Loucy (cell line): ENCODE measurements around the gene MGAT4B.

Experiments used
- H2AFZ ChIP-seq: fragments of 200-600 bp; sonication (generic); 2 replicates; pipeline ENCODE4 v1.6.0; 2016; ENCODE audit warnings: antibody characterized with exemption, mild to moderate bottlenecking, low read length, moderate library complexity
- H3F3A ChIP-seq: fragments of 200-600 bp; 2 replicates; pipeline ENCODE4 v1.6.0; 2016; ENCODE audit warnings: antibody characterized with exemption, low read depth, mild to moderate bottlenecking
- H3K27me3 ChIP-seq: fragments of 200-600 bp; sonication (generic); 2 replicates; pipeline ENCODE4 v1.6.1; 2014; ENCODE audit warnings: low read length, mild to moderate bottlenecking; ENCODE audit not compliant: insufficient read depth, poor library complexity, severe bottlenecking
- H3K36me3 ChIP-seq: fragments of 200-600 bp; sonication (generic); 2 replicates; pipeline ENCODE4 v1.6.1; 2016; ENCODE audit warnings: low read length; ENCODE audit not compliant: insufficient read depth
- H3K4me1 ChIP-seq: fragments of 200-600 bp; sonication (generic); 2 replicates; pipeline ENCODE4 v1.5.1; 2014; ENCODE audit warnings: low read length, mild to moderate bottlenecking; ENCODE audit not compliant: insufficient read depth, poor library complexity, severe bottlenecking
- H3K4me2 ChIP-seq: fragments of 200-600 bp; sonication (generic); 2 replicates; pipeline ENCODE4 v1.6.0; 2014; ENCODE audit warnings: antibody characterized with exemption, low read length, low read depth, mild to moderate bottlenecking; ENCODE audit not compliant: poor library complexity, severe bottlenecking
- H3K4me3 ChIP-seq: fragments of 200-600 bp; sonication (generic); 2 replicates; pipeline ENCODE4 v1.5.1; 2014; ENCODE audit warnings: low read length, mild to moderate bottlenecking, mixed read lengths; ENCODE audit not compliant: poor library complexity, severe bottlenecking
- H3K79me2 ChIP-seq: fragments of 200-600 bp; sonication (generic); 2 replicates; pipeline ENCODE4 v1.6.1; 2014; ENCODE audit warnings: low read length; ENCODE audit not compliant: insufficient read depth
- H3K9ac ChIP-seq: fragments of 200-600 bp; sonication (generic); 2 replicates; pipeline ENCODE4 v1.6.0; 2014; ENCODE audit warnings: mild to moderate bottlenecking, low read depth, low read length, moderate library complexity; ENCODE audit not compliant: poor library complexity, severe bottlenecking
- H3K9me2 ChIP-seq: fragments of 200-600 bp; sonication (generic); replicated peaks from 2 replicates; pipeline ENCODE4 v1.6.1; 2016; ENCODE audit warnings: low read depth, low read length, mixed read lengths
- H3K9me3 ChIP-seq: fragments of 200-600 bp; sonication (generic); 2 replicates; pipeline ENCODE4 v1.6.1; 2014; ENCODE audit warnings: mild to moderate bottlenecking, antibody characterized with exemption, low read length, low read depth; ENCODE audit not compliant: insufficient read depth
- H4K20me1 ChIP-seq: fragments of 200-600 bp; sonication (generic); 2 replicates; pipeline ENCODE4 v1.6.0; 2014; ENCODE audit warnings: antibody characterized with exemption, low read length, mild to moderate bottlenecking; ENCODE audit not compliant: insufficient read depth, poor library complexity, severe bottlenecking
- EZH2phosphoT487 ChIP-seq: fragments of 200-600 bp; IDR thresholded peaks from 2 replicates; pipeline ENCODE4 v1.6.1; 2018; ENCODE audit warnings: antibody characterized with exemption, mild to moderate bottlenecking, moderate library complexity, borderline replicate concordance
- TF ChIP-seq, protein P1 (sequence below): fragments of 200-600 bp; sonication (generic); conservative IDR thresholded peaks from 2 replicates; pipeline ENCODE4 v1.5.1; 2014; ENCODE audit warnings: mild to moderate bottlenecking, antibody characterized with exemption, low read length

Gene MGAT4B

DNA sequence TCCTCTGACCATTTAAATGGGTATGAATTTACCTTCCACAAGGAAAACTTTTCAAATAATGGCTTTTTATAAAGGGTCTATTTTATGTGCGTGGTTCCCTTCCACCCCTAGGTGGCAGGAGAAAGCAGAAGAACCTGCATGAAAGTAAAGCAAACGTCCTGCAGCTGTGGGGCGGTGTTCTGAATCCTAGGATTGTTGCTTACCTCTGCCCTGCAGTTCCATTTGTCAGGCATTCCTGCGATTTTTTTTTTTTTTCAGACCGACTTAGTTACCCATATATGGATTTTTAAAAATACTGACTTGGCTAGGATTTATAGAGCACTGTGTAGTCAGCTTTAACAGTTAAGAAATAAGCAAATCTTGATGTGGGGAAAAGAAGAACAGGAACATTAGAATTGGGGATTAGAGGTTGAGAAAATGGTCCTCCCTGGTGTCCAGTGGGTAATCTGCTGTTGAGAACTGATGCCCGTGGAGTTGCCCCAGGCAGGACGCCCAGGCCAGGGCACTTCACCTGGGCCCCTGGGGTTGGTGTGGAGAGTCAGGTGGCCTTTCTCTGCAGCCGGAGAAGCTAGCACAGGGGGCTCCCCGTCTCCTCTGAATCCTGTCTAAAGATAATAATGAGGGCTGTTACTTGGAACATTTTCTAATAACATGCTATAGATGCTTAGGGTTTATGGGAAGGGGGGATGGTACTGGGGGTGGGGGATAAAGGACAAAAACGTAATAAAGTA is 43.3 kb downstream of the MGAT4B start:
- H3K9me3 ChIP-seq, result no peaks in the 10 kb centered on the region
- H2AFZ ChIP-seq, result no peak overlapping the region
- no peaks in the 10 kb centered on the region for H3F3A ChIP-seq
- TF ChIP-seq, protein P1, sequence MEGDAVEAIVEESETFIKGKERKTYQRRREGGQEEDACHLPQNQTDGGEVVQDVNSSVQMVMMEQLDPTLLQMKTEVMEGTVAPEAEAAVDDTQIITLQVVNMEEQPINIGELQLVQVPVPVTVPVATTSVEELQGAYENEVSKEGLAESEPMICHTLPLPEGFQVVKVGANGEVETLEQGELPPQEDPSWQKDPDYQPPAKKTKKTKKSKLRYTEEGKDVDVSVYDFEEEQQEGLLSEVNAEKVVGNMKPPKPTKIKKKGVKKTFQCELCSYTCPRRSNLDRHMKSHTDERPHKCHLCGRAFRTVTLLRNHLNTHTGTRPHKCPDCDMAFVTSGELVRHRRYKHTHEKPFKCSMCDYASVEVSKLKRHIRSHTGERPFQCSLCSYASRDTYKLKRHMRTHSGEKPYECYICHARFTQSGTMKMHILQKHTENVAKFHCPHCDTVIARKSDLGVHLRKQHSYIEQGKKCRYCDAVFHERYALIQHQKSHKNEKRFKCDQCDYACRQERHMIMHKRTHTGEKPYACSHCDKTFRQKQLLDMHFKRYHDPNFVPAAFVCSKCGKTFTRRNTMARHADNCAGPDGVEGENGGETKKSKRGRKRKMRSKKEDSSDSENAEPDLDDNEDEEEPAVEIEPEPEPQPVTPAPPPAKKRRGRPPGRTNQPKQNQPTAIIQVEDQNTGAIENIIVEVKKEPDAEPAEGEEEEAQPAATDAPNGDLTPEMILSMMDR, result peak; percentile 71
- TF ChIP-seq EZH2phosphoT487, result no peak
- no peaks in the 10 kb centered on the region for H3K9me2 ChIP-seq
- peaks cover 26% of the 10 kb centered on the region; the same call in 1 of the 2 replicates for H3K36me3 ChIP-seq
- no peaks in the 10 kb centered on the region for H3K27me3 ChIP-seq
- no peak overlapping the region for H3K9ac ChIP-seq
- H4K20me1 ChIP-seq, result peaks cover 21% of the 10 kb centered on the region
- peaks cover 40% of the 10 kb centered on the region for H3K79me2 ChIP-seq
- peaks cover 7% of the 10 kb centered on the region for H3K4me1 ChIP-seq
- no peak overlapping the region for H3K4me3 ChIP-seq
- no peak overlapping the region for H3K4me2 ChIP-seq

DNA sequence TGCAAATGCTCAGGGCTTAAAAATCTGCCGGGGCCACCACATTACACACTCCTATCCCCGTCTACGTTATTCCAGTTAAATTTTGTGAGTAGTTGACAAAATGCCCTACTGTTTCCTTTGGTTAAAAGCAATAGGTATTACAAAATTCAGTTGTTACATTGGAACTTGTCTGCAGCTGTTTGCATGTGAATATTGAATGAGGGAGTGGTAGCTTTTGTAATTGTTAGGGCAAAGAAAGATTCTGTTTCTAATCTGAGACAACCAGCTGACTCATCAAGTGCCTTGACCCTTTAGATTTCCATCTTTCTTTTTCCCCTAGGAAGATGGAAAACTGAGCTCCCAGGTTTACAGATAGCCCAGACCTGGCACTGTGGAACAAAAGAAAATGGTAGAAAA is 43.9 kb downstream of the MGAT4B start:
- peaks cover 23% of the 10 kb centered on the region; the same call in 1 of the 2 replicates for H3K36me3 ChIP-seq
- H3K79me2 ChIP-seq, result peaks cover 46% of the 10 kb centered on the region
- no peak overlapping the region for H3K4me3 ChIP-seq
- no peaks in the 10 kb centered on the region for H3F3A ChIP-seq
- H3K4me1 ChIP-seq, result peaks cover 7% of the 10 kb centered on the region
- no peak overlapping the region for H3K9ac ChIP-seq
- TF ChIP-seq, protein P1, result no peak
- no peak for TF ChIP-seq EZH2phosphoT487
- H3K4me2 ChIP-seq, result no peak overlapping the region
- no peak overlapping the region for H2AFZ ChIP-seq
- H4K20me1 ChIP-seq, result peaks cover 24% of the 10 kb centered on the region
- H3K9me3 ChIP-seq, result no peaks in the 10 kb centered on the region
- H3K27me3 ChIP-seq, result no peaks in the 10 kb centered on the region
- H3K9me2 ChIP-seq, result no peaks in the 10 kb centered on the region

DNA sequence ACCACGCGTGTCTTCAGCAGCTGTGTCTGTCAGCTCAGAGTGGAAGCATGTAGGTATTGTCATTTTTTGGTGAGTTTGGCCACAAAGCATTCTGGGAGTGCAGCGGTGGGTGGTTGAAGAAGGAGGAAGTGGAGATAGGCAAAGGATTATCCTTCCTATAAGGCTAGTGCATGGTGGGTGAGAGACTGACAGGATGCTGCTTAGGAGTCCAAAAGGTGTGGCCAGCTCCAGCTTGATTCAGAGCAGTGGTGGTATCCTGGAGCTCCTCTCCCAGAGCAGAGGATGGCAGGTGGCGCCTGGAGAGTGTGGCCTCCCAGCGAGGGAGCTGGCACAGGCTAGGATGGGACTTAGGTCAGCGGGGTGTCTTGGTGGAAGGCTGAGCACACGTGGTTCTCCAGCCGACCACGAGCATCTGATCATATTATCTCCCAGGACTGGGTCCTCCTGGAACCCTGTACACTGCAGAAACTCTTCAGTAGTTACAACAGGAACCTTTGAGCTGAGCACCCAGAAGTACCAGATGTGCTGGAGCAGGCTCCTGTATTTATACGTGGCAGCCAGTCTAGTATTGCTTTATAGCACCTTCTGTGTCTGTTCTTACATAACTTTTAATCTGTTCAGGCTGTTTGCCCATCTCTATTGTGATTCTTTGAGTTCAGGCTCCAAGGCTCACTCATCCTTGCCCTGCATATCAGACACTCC is 44.4 kb downstream of the MGAT4B start:
- H4K20me1 ChIP-seq, result peaks cover 24% of the 10 kb centered on the region
- H3K27me3 ChIP-seq, result no peaks in the 10 kb centered on the region
- peaks cover 7% of the 10 kb centered on the region for H3K4me1 ChIP-seq
- H3K9me2 ChIP-seq, result no peaks in the 10 kb centered on the region
- H3K36me3 ChIP-seq, result peaks cover 18% of the 10 kb centered on the region; the same call in 1 of the 2 replicates
- H3K9ac ChIP-seq, result no peak overlapping the region
- no peak overlapping the region for H2AFZ ChIP-seq
- H3K4me3 ChIP-seq, result no peak overlapping the region
- peaks cover 50% of the 10 kb centered on the region for H3K79me2 ChIP-seq
- no peaks in the 10 kb centered on the region for H3K9me3 ChIP-seq
- H3K4me2 ChIP-seq, result no peak overlapping the region
- no peak for TF ChIP-seq EZH2phosphoT487
- TF ChIP-seq, protein P1, result no peak
- H3F3A ChIP-seq, result no peaks in the 10 kb centered on the region
